Smooth muscle cell (in vitro differentiated cells): ENCODE data around the gene SLC39A11. TPM values are rescaled to one million over a fixed set of nuclear protein-coding genes. Genes with fewer than 3 reads are reported as not detected.

Experiments
- DNase-seq: peaks from one replicate; lab custom pipeline; 2025; ENCODE audit not compliant: unreplicated experiment; lab: John Stamatoyannopoulos, UW
- H2AFZ ChIP-seq: fragments of 200-600 bp; sonication (generic); 2 replicates; pipeline ENCODE4 v1.6.0; 2016; ENCODE audit warnings: antibody characterized with exemption, low read depth, mild to moderate bottlenecking
- H3F3A ChIP-seq: fragments of 200-600 bp; sonication (generic); 2 replicates; pipeline ENCODE4 v1.6.0; 2017; ENCODE audit warnings: antibody characterized with exemption, low read depth
- H3K27ac ChIP-seq: fragments of 200-600 bp; sonication (generic); 2 replicates; pipeline ENCODE4 v1.5.1; 2016; ENCODE audit warnings: low read depth, mild to moderate bottlenecking
- H3K27me3 ChIP-seq: fragments of 200-600 bp; sonication (generic); 2 replicates; pipeline ENCODE4 v1.6.1; 2016; ENCODE audit warnings: low read depth, mild to moderate bottlenecking
- H3K36me3 ChIP-seq: fragments of 200-600 bp; sonication (generic); 2 replicates; pipeline ENCODE4 v1.5.1; 2016; ENCODE audit warnings: low read depth
- H3K4me1 ChIP-seq: fragments of 200-600 bp; sonication (generic); 2 replicates; pipeline ENCODE4 v1.5.1; 2016; ENCODE audit warnings: low read depth
- H3K4me2 ChIP-seq: fragments of 200-600 bp; sonication (generic); 2 replicates; pipeline ENCODE4 v1.6.0; 2016; ENCODE audit warnings: mild to moderate bottlenecking
- H3K4me3 ChIP-seq: fragments of 200-600 bp; sonication (generic); 2 replicates; pipeline ENCODE4 v1.5.1; 2016; ENCODE audit warnings: mild to moderate bottlenecking
- H3K79me2 ChIP-seq: fragments of 200-600 bp; sonication (generic); 2 replicates; pipeline ENCODE4 v1.6.0; 2016; ENCODE audit warnings: low read depth, mild to moderate bottlenecking
- H3K9ac ChIP-seq: fragments of 200-600 bp; sonication (generic); 2 replicates; pipeline ENCODE4 v1.6.0; 2016; ENCODE audit warnings: low read depth
- H3K9me3 ChIP-seq: fragments of 200-600 bp; sonication (generic); replicated peaks from 2 replicates; pipeline ENCODE4 v1.5.1; 2016; ENCODE audit warnings: low read depth
- H4K20me1 ChIP-seq: fragments of 200-600 bp; sonication (generic); 2 replicates; pipeline ENCODE4 v1.6.0; 2016; ENCODE audit warnings: low read depth
- CTCF ChIP-seq: fragments of 200-600 bp; sonication (generic); IDR thresholded peaks from 2 replicates; pipeline ENCODE4 v1.5.1; 2017; ENCODE audit warnings: borderline replicate concordance, mild to moderate bottlenecking, antibody characterized with exemption; ENCODE audit not compliant: insufficient read depth, poor library complexity, severe bottlenecking
- WGBS: methylation state at CpG from one replicate; pipeline ENCODE4 v1.1.7; 2016; ENCODE audit warnings: low lambda C conversion rate; 5-methylcytosine and 5-hydroxymethylcytosine counted together
- polyA plus RNA-seq: library from polyadenylated mRNA; unstranded; fragments of >200 nt; fragmentation: Nextera tagmentation; extraction: Ambion mirVana; gene quantifications from 2 replicates; pipeline ENCODE4 v1.2.1, GENCODE V29; 2016
- total RNA-seq: library from RNA; depleted of rRNA; stranded (reverse); fragments of >200 nt; gene quantifications from 2 replicates; pipeline ENCODE4 v1.2.3, GENCODE V29; 2014

Gene SLC39A11
- total and polyA plus RNA-seq, 2 experiments from 2014 or later, result 9.2 to 36.7 TPM

- no peak overlapping the region for H3K4me3 ChIP-seq
- H3K9ac ChIP-seq, result no peak overlapping the region
- no peak overlapping the region for H3K4me2 ChIP-seq
- no peaks in the 10 kb centered on the region for H3K9me3 ChIP-seq
- no peaks in the 10 kb centered on the region for H3F3A ChIP-seq
- no peaks in the 10 kb centered on the region for H3K79me2 ChIP-seq
- no peak overlapping the region for H3K27ac ChIP-seq
- no peak for DNase-seq
- peaks cover 6% of the 10 kb centered on the region for H4K20me1 ChIP-seq
- 95% methylated on average over 8 of the region's 8 CpGs for WGBS
- H3K36me3 ChIP-seq, result no peaks in the 10 kb centered on the region
- H3K27me3 ChIP-seq, result no peaks in the 10 kb centered on the region
- no peak overlapping the region for H2AFZ ChIP-seq
- H3K4me1 ChIP-seq, result no peaks in the 10 kb centered on the region
- TF ChIP-seq CTCF, result no peak
These were observed 137.9 kb downstream of the SLC39A11 start for GRCh38 chr17:72954579-72954978.

- Histone ChIP-seq H3K9ac (no peak overlapping the region), H2AFZ (no peak overlapping the region), H3K27me3 (no peaks in the 10 kb centered on the region), H3K79me2 (no peaks in the 10 kb centered on the region), H3K36me3 (no peaks in the 10 kb centered on the region), H3K4me2 (no peak overlapping the region), H4K20me1 (peaks cover 6% of the 10 kb centered on the region), H3K27ac (no peak overlapping the region), H3K9me3 (no peaks in the 10 kb centered on the region), H3K4me1 (no peaks in the 10 kb centered on the region), H3F3A (no peaks in the 10 kb centered on the region), H3K4me3 (no peak overlapping the region)
- DNase-seq, result no peak
- WGBS, result 83% methylated on average over 11 of the region's 11 CpGs
- TF ChIP-seq CTCF, result no peak
These were observed 138.9 kb downstream of the SLC39A11 start for GRCh38 chr17:72953621-72954020.

GRCh38 chr17:72952641-72953315, 139.7 kb downstream of the SLC39A11 start:
- no peaks in the 10 kb centered on the region for H3K27me3 ChIP-seq
- H3K9me3 ChIP-seq, result no peaks in the 10 kb centered on the region
- H3K79me2 ChIP-seq, result no peaks in the 10 kb centered on the region
- no peaks in the 10 kb centered on the region for H3K36me3 ChIP-seq
- H3K9ac ChIP-seq, result no peak overlapping the region
- no peak for DNase-seq
- H3K4me3 ChIP-seq, result no peak overlapping the region
- H3F3A ChIP-seq, result no peaks in the 10 kb centered on the region
- H4K20me1 ChIP-seq, result peaks cover 6% of the 10 kb centered on the region
- 65% methylated on average over 10 of the region's 10 CpGs for WGBS
- no peak overlapping the region for H3K27ac ChIP-seq
- no peaks in the 10 kb centered on the region for H3K4me1 ChIP-seq
- no peak overlapping the region for H2AFZ ChIP-seq
- no peak for TF ChIP-seq CTCF
- H3K4me2 ChIP-seq, result no peak overlapping the region

GRCh38 chr17:72952220-72952619, 140.3 kb downstream of the SLC39A11 start:
- no peak overlapping the region for H3K27ac ChIP-seq
- peaks cover 6% of the 10 kb centered on the region for H4K20me1 ChIP-seq
- H3K4me3 ChIP-seq, result no peak overlapping the region
- no peaks in the 10 kb centered on the region for H3K79me2 ChIP-seq
- DNase-seq, result no peak
- no peak overlapping the region for H3K4me2 ChIP-seq
- WGBS, result 66% methylated on average over 5 of the region's 5 CpGs
- H3K4me1 ChIP-seq, result no peaks in the 10 kb centered on the region
- no peaks in the 10 kb centered on the region for H3F3A ChIP-seq
- H3K36me3 ChIP-seq, result no peaks in the 10 kb centered on the region
- H3K27me3 ChIP-seq, result no peaks in the 10 kb centered on the region
- no peaks in the 10 kb centered on the region for H3K9me3 ChIP-seq
- no peak for TF ChIP-seq CTCF
- no peak overlapping the region for H3K9ac ChIP-seq
- no peak overlapping the region for H2AFZ ChIP-seq
